RPMI7951 (cell line): Measurements from ENCODE around the gene GRB2. TPM values are rescaled to one million over a fixed set of nuclear protein-coding genes. Genes with fewer than 3 reads are reported as not detected.
"Not testable (repeated sequence)": the region's sequence is repeated elsewhere in the genome, so short reads cannot be mapped to it uniquely, and the experiment has no call there.

Experiments used
- DNase-seq: peaks from one replicate; pipeline ENCODE4 v3.0.0-alpha.2; 2012; ENCODE audit warnings: low read depth
- total RNA-seq: library from RNA; depleted of rRNA; stranded (reverse); fragments of >200 nt; shearing (Covaris generic); gene quantifications from 2 replicates; pipeline ENCODE4 v1.2.3, GENCODE V29; 2014

The GRB2 gene
- total RNA-seq, 1 experiment from 2014 or later, result 75.1 TPM

GRCh38 chr17:75350706-75351105, 54.8 kb downstream of the GRB2 start:
- DNase-seq, result no peak

DNA sequence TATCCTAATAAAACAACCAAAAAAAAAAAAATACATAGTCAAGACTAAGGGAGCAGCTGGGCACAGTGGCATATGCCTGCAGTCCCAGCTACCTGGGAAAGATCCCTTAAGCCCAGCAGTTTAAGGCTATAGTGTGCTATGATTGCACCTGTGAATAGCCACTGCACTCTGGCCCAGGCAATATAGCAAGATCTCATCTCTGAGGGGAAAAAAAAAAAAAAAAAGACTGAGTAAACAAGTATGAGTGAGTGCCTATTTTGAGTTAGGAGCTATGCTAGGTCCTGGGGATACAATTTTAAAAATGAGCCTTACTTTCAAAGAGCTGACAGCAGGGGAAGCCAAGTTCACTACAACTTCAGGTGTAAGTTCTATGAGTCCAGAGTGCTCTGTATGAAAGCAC, 55.4 kb downstream of the GRB2 start:
- DNase-seq, result no peak

- DNase-seq, result no peak
Measured at GRCh38 chr17:75349589-75349988, 55.9 kb downstream of the GRB2 start.

DNA sequence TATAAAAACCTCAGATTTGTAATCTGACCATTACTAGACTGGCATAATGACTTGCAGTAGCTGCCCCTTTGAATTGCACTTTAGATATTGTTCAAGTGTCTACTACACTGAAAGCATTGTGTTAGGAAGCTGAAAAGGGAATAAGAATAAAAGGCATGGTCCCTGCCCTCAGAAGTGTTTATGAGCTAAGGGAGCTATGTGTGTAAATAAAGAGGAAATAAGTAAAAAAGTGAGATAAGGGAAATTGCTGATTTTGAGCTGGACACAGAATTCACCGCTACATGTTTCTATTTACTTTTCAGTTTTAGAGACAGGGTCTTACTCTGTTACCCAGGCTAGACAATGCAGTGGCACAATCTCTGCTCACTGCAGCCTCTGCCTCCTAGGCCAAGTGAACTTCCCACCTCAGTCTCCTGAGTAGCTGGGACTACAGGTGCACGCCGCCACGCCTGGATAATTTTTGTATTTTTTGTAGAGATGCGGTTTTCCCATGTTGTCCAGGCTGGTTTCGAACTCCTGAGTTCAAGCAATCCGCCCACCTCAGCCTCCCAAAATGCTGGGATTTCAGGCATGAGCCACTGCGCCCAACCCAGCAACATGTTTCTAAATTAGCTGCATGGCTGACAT, 57.0 kb downstream of the GRB2 start:
- no peak for DNase-seq

DNA sequence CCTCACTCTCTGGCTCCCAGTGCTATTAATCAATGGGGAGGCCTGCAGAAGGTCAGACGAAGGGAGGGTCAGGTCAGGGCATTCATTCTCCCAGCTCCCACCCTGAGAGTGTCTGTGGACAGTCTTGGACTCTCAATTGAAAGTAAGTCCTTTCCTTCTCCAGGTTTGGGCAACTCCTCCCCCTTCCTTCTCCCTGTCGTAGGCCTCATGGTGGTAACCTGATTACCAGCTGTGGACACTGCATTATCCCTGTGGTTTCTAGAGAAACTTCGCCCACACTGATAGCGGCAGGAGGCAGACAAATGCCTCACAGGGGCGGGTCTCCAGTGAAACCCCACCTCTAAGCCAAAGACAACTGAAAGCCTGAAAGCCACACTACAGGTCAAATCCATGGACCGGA, 58.6 kb downstream of the GRB2 start:
- peak; percentile 65 for DNase-seq

- DNase-seq, result not testable (repeated sequence)
Measured at GRCh38 chr17:75346368-75346767, 59.1 kb downstream of the GRB2 start.

GRCh38 chr17:75345514-75346167, 59.8 kb downstream of the GRB2 start:
- no peak for DNase-seq

DNA sequence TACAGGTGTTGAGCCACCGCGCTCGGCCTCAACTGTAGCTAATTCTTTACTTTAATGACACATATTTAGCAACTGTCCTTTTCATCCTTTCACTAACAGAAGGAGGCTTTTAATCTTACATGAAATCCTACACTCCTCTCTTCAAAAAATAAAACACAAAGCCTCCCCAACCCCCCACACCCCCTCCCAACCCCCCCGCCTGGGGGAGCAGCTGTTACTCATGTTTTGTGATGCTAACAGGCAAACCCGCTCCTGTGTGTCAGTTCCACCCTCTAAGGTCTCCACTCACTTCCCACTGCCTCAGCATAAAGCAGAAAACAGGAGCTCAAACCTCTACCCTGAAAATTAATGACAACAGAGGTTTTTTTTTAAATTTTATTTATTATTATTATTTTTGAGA, 60.8 kb downstream of the GRB2 start:
- no peak for DNase-seq

DNA sequence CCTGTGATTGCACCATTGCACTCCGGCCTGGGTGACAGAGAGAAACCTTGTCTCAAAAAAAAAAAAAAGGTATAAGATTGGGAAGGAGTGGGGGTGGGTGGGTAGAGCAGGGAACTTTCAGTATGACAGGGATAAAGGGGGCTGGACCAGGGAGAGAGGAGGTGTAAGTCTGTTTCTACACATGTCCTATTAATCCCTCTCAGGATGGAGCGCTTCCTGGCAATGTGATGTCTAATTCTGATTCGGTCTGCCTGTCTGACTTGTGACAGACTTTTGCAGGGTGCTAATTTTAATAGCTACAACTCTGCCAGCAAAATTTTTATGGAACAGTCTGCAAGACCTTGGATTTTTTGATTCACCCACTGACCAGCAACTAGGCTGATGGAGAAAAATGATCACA, 62.5 kb downstream of the GRB2 start:
- DNase-seq, result no peak

DNA sequence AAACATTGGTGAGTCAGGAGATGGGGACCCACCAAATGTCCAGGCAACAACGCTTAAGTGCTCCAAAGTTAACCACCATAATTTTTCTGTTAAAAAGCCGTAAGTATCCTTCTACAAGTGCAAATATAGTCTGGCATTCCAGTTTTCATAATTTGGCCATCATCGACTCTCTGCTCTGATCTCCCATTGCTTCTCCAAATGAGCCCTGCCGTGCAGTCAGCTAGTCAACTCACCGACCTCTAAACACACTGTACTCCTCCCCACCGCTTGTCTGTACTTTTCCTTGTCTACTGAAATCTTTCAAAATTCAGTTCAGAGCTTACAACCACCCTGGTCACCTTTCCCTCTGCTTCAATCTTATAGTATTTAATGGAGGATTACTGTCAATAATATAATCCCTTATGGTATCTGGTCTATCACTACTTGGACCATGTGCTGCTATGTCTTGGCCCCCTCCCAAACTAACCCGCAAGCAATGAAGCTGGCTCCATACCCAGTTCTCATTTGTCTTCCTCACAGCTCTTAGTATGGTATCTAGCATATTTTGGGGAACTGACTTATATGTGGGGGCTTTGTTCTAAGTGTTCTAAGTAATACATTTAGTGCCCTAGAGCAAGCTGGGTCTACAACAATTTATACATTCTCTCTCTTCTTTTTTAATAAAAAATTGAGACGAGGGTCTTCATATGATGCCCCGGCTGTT, 63.5 kb downstream of the GRB2 start:
- no peak for DNase-seq

- no peak for DNase-seq
Measured at GRCh38 chr17:75340631-75341030, 64.8 kb downstream of the GRB2 start.

DNA sequence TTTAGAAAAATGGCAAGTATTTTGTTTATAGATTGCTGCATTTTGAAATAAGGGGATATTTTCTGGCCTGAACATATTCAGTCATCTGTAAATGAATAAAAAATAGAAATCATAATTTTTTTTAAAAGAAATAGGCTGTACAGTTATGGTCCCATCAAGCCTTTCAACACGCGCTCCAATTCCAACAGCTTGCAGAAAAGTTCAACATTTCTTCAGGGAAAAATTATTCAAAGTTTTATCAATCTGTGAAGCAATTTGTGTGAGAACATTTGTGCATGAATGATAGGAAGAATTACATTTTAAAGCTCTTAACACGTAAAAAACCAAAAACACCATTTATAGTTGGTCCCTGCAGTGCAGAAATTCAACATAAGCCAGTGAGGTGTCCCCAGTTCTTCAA, 65.5 kb downstream of the GRB2 start:
- DNase-seq, result no peak

GRCh38 chr17:75338335-75338734, 67.1 kb downstream of the GRB2 start:
- DNase-seq, result peak; percentile 74

GRCh38 chr17:75335315-75335714, 70.2 kb downstream of the GRB2 start:
- DNase-seq, result no peak

DNA sequence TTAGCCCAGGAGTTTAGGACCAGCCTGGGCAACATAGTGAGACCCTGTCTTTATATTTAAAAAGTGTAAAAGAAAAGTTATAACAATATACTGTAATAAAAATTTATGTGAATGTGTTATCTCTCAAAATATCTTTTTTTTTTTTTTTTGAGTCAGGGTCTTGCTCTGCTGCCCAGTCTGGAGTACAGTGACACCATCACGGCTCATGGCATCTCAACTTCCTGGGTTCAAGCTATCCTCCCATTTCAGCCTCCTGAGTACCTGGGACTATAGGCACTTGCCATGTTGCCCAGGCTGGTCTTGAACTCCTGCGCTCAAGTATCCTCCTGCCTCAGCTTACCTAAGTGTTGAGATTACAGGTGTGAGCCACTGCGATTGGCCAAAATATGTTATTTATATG, 70.8 kb downstream of the GRB2 start:
- no peak for DNase-seq

DNA sequence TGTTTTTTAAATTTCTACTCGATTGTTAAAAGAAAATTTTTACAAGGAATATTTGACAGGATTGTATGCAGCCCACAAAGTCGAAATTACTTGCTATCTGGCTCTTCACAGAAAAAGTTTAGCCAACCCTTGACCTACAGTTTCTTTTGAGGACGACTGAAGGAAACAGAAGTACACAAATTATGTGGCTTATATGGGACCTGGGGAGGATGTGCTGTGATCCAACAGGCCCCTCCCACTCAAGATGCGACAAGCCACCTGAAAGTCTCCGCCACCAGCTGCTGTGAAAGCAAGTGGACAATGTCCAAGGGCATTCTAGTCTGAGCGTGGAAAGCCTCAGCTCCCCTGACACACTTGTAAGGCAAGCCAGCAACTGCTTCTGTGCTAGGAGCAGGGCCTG, 73.8 kb downstream of the GRB2 start:
- no peak for DNase-seq

GRCh38 chr17:75327757-75328156, 77.7 kb downstream of the GRB2 start:
- DNase-seq, result no peak

DNA sequence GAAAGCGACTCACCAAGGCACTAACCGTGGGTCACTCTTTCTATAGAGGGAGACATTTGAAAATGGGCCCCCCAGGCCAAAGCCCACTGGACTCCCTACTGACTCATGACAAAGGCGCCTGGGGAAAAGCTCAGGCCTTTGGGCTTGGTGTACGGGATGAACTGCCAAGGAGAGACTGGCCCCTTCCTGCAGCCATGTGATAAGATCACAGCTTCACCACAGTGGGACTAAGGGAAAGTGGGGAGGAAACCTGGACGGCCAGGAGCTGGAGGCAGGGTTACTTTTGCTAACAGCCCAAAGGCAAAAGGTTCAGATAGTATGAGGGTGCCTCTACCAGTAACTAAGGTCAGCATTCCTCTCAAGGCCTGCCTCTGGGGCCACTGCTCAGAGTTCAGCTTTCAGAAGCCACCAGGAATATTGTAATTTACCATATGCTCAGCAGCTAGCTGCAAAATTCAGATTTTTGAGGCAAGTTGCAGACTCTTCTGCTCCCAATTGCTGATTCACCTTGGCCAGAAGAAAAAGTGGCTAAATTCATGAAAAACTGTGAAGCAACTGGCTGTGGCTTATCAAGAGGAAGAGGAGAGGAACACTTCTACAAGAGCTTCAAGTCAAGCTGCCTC, 79.1 kb downstream of the GRB2 start:
- DNase-seq, result peak; percentile 94

DNA sequence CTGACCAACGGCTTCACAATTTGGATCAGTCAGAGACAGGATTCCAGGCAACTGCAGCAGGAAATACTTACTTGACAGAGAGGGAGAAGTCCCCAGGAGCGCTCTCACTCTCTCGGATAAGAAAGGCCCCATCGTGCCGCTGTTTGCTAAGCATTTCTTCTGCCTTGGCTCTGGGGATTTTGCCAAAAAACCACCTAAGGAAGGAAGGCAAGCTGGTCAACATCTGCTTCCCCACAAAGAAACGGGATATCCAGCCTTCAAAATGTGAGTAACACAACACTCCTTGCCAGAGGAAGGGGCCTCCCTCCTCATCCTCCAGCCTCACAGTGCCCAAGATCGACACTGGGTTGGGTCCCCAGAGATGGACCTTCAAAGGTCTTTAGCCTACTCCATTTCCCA, 79.7 kb downstream of the GRB2 start:
- DNase-seq, result peak; percentile 85

- DNase-seq, result no peak
Measured at GRCh38 chr17:75325348-75325747, 80.1 kb downstream of the GRB2 start.

DNA sequence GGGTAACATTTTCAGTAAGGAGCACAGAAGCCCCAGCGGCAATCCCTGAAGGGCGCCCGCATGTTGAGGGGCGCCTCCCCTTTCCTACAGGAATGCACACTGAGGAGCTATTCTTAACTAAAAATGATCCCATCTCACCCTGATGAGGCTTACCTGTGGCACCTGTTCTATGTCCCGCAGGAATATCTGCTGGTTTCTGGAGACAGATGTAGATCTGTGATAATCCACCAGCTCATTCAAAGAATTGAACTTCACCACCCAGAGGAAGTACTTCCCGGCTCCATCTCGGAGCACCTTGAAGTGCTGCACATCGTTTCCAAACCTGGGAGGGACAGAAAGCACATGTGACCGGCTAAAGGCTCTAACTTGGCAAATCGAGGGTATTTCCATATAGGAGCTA, 84.0 kb downstream of the GRB2 start:
- DNase-seq, result no peak

GRCh38 chr17:75319904-75320691, 85.4 kb downstream of the GRB2 start:
- DNase-seq, result peak; percentile 86
